ENCODE results near the gene ZNF485.

DNA sequence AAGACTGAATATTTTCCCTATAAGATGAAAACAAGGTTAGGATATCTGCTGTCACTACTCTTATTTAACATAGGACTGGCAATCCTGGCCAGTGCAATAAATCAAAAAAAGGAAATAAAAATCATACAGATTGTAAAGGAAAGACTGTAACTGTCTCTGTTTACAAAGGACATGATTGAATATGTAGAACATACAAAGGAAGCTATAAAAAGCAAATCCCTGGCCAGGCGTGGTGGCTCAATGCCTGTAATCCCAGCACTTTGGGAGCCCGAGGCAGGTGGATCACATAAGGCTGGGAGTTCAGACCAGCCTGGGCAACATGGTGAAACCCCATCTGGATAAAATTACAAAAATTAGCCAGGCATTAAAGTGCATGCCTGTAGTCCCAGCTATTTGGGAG, 15.8 kb downstream of the ZNF485 start:
- TF ChIP-seq ESRRG (CRISPR knock-in tag; IDR thresholded peaks at IDR 0.05) (no peak), ZC3H10 (CRISPR knock-in tag; IDR thresholded peaks at IDR 0.05) (no peak), ARNTL (CRISPR knock-in tag; IDR thresholded peaks at IDR 0.05; ENCODE audit: borderline replicate concordance, low read depth) (no peak), PPARA (CRISPR knock-in tag; IDR thresholded peaks at IDR 0.05; ENCODE audit: borderline replicate concordance) (no peak), RARB (CRISPR knock-in tag; IDR thresholded peaks at IDR 0.05) (no peak), ZFP3 (CRISPR knock-in tag; IDR thresholded peaks at IDR 0.05) (no peak), BACH2 (CRISPR knock-in tag; IDR thresholded peaks at IDR 0.05; ENCODE audit: borderline replicate concordance) (no peak), SNAI2 (CRISPR knock-in tag; IDR thresholded peaks at IDR 0.05) (no peak), ZFP30 (CRISPR knock-in tag; IDR thresholded peaks at IDR 0.05) (no peak), OSR1 (CRISPR knock-in tag; IDR thresholded peaks at IDR 0.05) (no peak)
- TF ChIP-seq, protein P1, sequence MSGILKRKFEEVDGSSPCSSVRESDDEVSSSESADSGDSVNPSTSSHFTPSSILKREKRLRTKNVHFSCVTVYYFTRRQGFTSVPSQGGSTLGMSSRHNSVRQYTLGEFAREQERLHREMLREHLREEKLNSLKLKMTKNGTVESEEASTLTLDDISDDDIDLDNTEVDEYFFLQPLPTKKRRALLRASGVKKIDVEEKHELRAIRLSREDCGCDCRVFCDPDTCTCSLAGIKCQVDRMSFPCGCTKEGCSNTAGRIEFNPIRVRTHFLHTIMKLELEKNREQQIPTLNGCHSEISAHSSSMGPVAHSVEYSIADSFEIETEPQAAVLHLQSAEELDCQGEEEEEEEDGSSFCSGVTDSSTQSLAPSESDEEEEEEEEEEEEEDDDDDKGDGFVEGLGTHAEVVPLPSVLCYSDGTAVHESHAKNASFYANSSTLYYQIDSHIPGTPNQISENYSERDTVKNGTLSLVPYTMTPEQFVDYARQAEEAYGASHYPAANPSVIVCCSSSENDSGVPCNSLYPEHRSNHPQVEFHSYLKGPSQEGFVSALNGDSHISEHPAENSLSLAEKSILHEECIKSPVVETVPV (CRISPR knock-in tag; IDR thresholded peaks at IDR 0.05): no peak
- TF ChIP-seq, protein P2, sequence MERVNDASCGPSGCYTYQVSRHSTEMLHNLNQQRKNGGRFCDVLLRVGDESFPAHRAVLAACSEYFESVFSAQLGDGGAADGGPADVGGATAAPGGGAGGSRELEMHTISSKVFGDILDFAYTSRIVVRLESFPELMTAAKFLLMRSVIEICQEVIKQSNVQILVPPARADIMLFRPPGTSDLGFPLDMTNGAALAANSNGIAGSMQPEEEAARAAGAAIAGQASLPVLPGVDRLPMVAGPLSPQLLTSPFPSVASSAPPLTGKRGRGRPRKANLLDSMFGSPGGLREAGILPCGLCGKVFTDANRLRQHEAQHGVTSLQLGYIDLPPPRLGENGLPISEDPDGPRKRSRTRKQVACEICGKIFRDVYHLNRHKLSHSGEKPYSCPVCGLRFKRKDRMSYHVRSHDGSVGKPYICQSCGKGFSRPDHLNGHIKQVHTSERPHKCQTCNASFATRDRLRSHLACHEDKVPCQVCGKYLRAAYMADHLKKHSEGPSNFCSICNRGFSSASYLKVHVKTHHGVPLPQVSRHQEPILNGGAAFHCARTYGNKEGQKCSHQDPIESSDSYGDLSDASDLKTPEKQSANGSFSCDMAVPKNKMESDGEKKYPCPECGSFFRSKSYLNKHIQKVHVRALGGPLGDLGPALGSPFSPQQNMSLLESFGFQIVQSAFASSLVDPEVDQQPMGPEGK (CRISPR knock-in tag; IDR thresholded peaks at IDR 0.05; ENCODE audit: borderline replicate concordance): no peak

All from SK-N-SH treated with all-trans-retinoic acid at 6 μM for 48 hours (cell line).